ENCODE measurements around the gene CDCA5.

DNA sequence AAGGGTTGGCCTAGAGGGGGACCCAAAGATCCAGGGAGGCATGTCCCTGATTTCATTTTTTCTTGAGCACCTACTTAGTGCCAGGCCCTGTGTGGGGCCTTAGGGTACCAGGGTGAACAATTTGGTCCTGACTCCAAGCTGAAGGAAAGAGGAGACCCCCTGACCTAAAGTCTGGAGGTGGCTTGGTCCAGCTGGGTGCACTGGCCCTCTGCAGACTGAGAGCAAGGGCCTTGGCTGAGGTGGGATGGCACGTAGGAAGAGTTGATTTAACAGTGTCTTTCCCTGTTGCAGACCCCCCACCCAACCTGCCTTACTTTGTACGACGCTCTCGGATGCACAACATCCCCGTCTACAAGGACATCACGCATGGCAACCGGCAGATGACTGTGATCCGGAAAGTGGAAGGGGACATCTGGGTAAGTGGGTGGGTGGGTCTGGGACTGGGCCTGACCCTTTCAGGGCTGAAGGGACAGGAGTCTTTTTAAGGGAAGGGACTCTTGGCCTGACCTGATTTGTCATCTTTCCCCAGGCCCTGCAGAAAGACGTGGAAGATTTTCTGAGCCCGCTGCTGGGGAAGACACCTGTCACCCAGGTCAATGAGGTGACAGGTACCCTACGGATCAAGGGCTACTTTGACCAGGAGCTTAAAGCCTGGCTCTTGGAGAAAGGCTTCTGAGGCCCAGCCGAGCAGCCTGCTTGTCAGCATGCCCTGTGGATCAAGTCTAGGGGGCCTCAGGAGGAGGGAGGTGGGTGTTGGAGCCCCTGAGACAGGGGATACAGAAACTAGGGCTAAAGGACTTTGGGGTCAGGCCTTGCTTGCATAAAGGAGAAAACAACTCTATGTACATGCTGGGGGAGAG, 41.6 kb upstream of the CDCA5 start:
- TF ChIP-seq, protein P1, sequence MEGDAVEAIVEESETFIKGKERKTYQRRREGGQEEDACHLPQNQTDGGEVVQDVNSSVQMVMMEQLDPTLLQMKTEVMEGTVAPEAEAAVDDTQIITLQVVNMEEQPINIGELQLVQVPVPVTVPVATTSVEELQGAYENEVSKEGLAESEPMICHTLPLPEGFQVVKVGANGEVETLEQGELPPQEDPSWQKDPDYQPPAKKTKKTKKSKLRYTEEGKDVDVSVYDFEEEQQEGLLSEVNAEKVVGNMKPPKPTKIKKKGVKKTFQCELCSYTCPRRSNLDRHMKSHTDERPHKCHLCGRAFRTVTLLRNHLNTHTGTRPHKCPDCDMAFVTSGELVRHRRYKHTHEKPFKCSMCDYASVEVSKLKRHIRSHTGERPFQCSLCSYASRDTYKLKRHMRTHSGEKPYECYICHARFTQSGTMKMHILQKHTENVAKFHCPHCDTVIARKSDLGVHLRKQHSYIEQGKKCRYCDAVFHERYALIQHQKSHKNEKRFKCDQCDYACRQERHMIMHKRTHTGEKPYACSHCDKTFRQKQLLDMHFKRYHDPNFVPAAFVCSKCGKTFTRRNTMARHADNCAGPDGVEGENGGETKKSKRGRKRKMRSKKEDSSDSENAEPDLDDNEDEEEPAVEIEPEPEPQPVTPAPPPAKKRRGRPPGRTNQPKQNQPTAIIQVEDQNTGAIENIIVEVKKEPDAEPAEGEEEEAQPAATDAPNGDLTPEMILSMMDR (IDR thresholded peaks at IDR 0.05 in 4 of 5, conservative IDR thresholded peaks at IDR 0.05 in 1 of 5), result no peak
- no peak for TF ChIP-seq POLR2A (IDR thresholded peaks at IDR 0.05)

Data from gastrocnemius medialis (tissue), 4 donors.